GM21423 (cell line): Measurements from ENCODE around the gene NADK2.

Experiments used
- ATAC-seq: cut with Tn5 transposase; IDR thresholded peaks from one replicate; pipeline ENCODE4 v1.9.1; 2021; ENCODE audit warnings: mild to moderate bottlenecking, moderate library complexity; ENCODE audit not compliant: unreplicated experiment

The NADK2 gene

GRCh38 chr5:36250427-36250826 lies 8.7 kb upstream of the NADK2 start:
- no peak for ATAC-seq

GRCh38 chr5:36246036-36246800 lies 4.5 kb upstream of the NADK2 start:
- ATAC-seq: no peak

- ATAC-seq: no peak
Measured at GRCh38 chr5:36244076-36244475, 2.4 kb upstream of the NADK2 start.

- no peak for ATAC-seq
Measured at GRCh38 chr5:36243653-36244052, 1.9 kb upstream of the NADK2 start.

GRCh38 chr5:36242534-36243485 lies 1.1 kb upstream of the NADK2 start:
- no peak for ATAC-seq

- peak; percentile 24 for ATAC-seq
Measured at GRCh38 chr5:36240779-36241630, 720 bp downstream of the NADK2 start.

- no peak for ATAC-seq
Measured at GRCh38 chr5:36239370-36240293, 2.1 kb downstream of the NADK2 start.

GRCh38 chr5:36238502-36239295 lies 3.0 kb downstream of the NADK2 start:
- no peak for ATAC-seq

GRCh38 chr5:36237751-36238150 lies 4.0 kb downstream of the NADK2 start:
- ATAC-seq: no peak

- no peak for ATAC-seq
Measured at GRCh38 chr5:36236801-36237200, 4.9 kb downstream of the NADK2 start.

- ATAC-seq: no peak
Measured at GRCh38 chr5:36232533-36232932, 9.2 kb downstream of the NADK2 start.

GRCh38 chr5:36230151-36230790 lies 11.5 kb downstream of the NADK2 start:
- ATAC-seq: no peak

GRCh38 chr5:36228505-36228904 lies 13.2 kb downstream of the NADK2 start:
- ATAC-seq: no peak

- ATAC-seq: no peak
Measured at GRCh38 chr5:36227046-36227445, 14.7 kb downstream of the NADK2 start.

GRCh38 chr5:36222620-36223019 lies 19.1 kb downstream of the NADK2 start:
- ATAC-seq: no peak

- no peak for ATAC-seq
Measured at GRCh38 chr5:36217988-36218387, 23.7 kb downstream of the NADK2 start.

GRCh38 chr5:36217567-36217966 lies 24.2 kb downstream of the NADK2 start:
- ATAC-seq: no peak

GRCh38 chr5:36215910-36216309 lies 25.8 kb downstream of the NADK2 start:
- no peak for ATAC-seq

- ATAC-seq: no peak
Measured at GRCh38 chr5:36214436-36214835, 27.3 kb downstream of the NADK2 start.
